BJ (cell line): ENCODE results near the gene KIF17. TPM values are rescaled to one million over a fixed set of nuclear protein-coding genes. Genes with fewer than 3 reads are reported as not detected.

Experiments used
- CTCF ChIA-PET: fragments of 350-600 bp; formaldehyde crosslinking; extraction: SDS; loops from one replicate; lab custom pipeline; 2021; ENCODE audit warnings: antibody characterized with exemption, inconsistent platforms; lab: Yijun Ruan, JAX
- POLR2A ChIA-PET: fragments of 300-600 bp; sonication (Branson Sonifier 250); formaldehyde crosslinking; extraction: SDS; loops from one replicate; lab custom pipeline; 2021; ENCODE audit warnings: antibody characterized with exemption; lab: Charles Lee
- DNase-seq: peaks from one replicate; pipeline ENCODE4 v3.0.0-alpha.2; 2011; ENCODE audit warnings: low read depth
- H3K27me3 ChIP-seq: 2 replicates; pipeline ENCODE4 v1.6.0; 2011; ENCODE audit warnings: low read length; ENCODE audit not compliant: control insufficient read depth, insufficient read depth
- H3K36me3 ChIP-seq: 2 replicates; pipeline ENCODE4 v1.5.1; 2011; ENCODE audit warnings: low read length; ENCODE audit not compliant: control insufficient read depth, insufficient read depth
- H3K4me3 ChIP-seq: 2 replicates; pipeline ENCODE4 v1.5.1; 2011; ENCODE audit warnings: low read depth, mild to moderate bottlenecking, control low read depth, low read length
- CTCF ChIP-seq: IDR thresholded peaks from 2 replicates; pipeline ENCODE4 v1.5.1; 2011; ENCODE audit warnings: low read depth, mild to moderate bottlenecking, control low read depth, inconsistent platforms, low read length, moderate library complexity; ENCODE audit not compliant: insufficient read depth
- polyA plus RNA-seq: library from polyadenylated mRNA; depleted of rRNA; stranded (reverse); fragments of >200 nt; gene quantifications from 2 replicates; pipeline ENCODE4 v1.2.3, GENCODE V29; 2011

KIF17 gene
- polyA plus RNA-seq, 1 experiment, result 3.7 TPM

GRCh38 chr1:20751462-20751990 is 33.7 kb upstream of the KIF17 start:
- Histone ChIP-seq H3K4me3 (no peak overlapping the region), H3K36me3 (peaks cover 7% of the 10 kb centered on the region), H3K27me3 (no peaks in the 10 kb centered on the region)
- ChIA-PET CTCF (interaction anchor here (0.6 to 1.0 kb wide), 3 partner anchors 8 to 1317 kb away, joined by 3 to 4 read pairs (median 4); no protein-coding TSS in a partner anchor), POLR2A (interaction anchor here (0.5 to 0.6 kb wide), 2 partner anchors 13 to 32 kb away, joined by 5 to 17 read pairs; no protein-coding TSS in a partner anchor)
- no peak for DNase-seq
- TF ChIP-seq CTCF, result no peak

- ChIA-PET CTCF (interaction anchor here (0.5 kb wide), 1 partner anchor 9 kb away, joined by 3 read pairs; no protein-coding TSS in a partner anchor), POLR2A (interaction anchor here (0.6 kb wide), 1 partner anchor 43 kb away, joined by 8 read pairs; no protein-coding TSS in a partner anchor)
- Histone ChIP-seq H3K27me3 (no peaks in the 10 kb centered on the region), H3K36me3 (peaks cover 14% of the 10 kb centered on the region), H3K4me3 (no peak overlapping the region)
- no peak for DNase-seq
- no peak for TF ChIP-seq CTCF
These were observed 24.9 kb upstream of the KIF17 start for GRCh38 chr1:20742671-20743070.

GRCh38 chr1:20740781-20741180 is 23.0 kb upstream of the KIF17 start:
- Histone ChIP-seq H3K36me3 (peaks cover 12% of the 10 kb centered on the region), H3K4me3 (no peak overlapping the region), H3K27me3 (no peaks in the 10 kb centered on the region)
- POLR2A ChIA-PET, result no interaction called here
- no peak for DNase-seq
- CTCF ChIA-PET, result interaction anchor here (0.6 to 2.3 kb wide), 3 partner anchors 12 to 455 kb away, joined by 3 to 9 read pairs (median 3); no protein-coding TSS in a partner anchor
- TF ChIP-seq CTCF, result no peak

- Histone ChIP-seq H3K36me3 (peaks cover 5% of the 10 kb centered on the region), H3K27me3 (no peaks in the 10 kb centered on the region), H3K4me3 (no peak overlapping the region)
- ChIA-PET CTCF (interaction anchor here (1.0 to 2.3 kb wide), 2 partner anchors 35 to 42 kb away, joined by 3 to 9 read pairs; no protein-coding TSS in a partner anchor), POLR2A (interaction anchor here (0.6 kb wide), 1 partner anchor 304 kb away, joined by 3 read pairs; no protein-coding TSS in a partner anchor)
- DNase-seq, result peak; percentile 66
- no peak for TF ChIP-seq CTCF
These were observed 21.4 kb upstream of the KIF17 start for GRCh38 chr1:20739225-20739624.

GRCh38 chr1:20735581-20736111 is 17.8 kb upstream of the KIF17 start:
- no peak for DNase-seq
- ChIA-PET CTCF (interaction anchor here (1.6 kb wide), 1 partner anchor 39 kb away, joined by 6 read pairs; no protein-coding TSS in a partner anchor), POLR2A (no interaction called here)
- peaks cover 3% of the 10 kb centered on the region; the same call in 1 of the 2 replicates for H3K36me3 ChIP-seq
- H3K4me3 ChIP-seq, result no peak overlapping the region
- no peak for TF ChIP-seq CTCF
- no peaks in the 10 kb centered on the region for H3K27me3 ChIP-seq
